ENCODE measurements around the gene RNF103.

RNF103 gene

DNA sequence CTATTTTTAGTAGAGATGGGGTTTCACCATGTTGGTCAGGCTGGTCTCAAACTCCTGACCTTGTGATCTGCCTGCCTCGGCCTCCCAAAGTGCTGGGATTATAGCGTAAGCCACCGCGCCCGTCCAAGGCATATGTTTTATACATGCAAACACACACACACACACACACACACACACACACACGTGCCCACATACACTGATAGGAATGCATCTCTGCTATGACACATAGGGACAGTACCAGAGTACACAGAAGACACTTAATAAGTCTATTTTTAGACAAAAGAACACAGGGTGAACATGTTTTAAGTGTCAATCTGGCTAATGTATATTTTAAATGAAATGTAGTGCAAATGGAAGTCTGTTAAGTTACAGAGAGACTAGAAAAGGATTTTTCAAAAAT is 10.7 kb upstream of the RNF103 start:
- no peak for DNase-seq (ENCODE audit: low read depth)
- TF ChIP-seq, protein P1, sequence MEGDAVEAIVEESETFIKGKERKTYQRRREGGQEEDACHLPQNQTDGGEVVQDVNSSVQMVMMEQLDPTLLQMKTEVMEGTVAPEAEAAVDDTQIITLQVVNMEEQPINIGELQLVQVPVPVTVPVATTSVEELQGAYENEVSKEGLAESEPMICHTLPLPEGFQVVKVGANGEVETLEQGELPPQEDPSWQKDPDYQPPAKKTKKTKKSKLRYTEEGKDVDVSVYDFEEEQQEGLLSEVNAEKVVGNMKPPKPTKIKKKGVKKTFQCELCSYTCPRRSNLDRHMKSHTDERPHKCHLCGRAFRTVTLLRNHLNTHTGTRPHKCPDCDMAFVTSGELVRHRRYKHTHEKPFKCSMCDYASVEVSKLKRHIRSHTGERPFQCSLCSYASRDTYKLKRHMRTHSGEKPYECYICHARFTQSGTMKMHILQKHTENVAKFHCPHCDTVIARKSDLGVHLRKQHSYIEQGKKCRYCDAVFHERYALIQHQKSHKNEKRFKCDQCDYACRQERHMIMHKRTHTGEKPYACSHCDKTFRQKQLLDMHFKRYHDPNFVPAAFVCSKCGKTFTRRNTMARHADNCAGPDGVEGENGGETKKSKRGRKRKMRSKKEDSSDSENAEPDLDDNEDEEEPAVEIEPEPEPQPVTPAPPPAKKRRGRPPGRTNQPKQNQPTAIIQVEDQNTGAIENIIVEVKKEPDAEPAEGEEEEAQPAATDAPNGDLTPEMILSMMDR (conservative IDR thresholded peaks at IDR 0.05; ENCODE audit: low read depth, low read length) = no peak
- H3K4me3 ChIP-seq (ENCODE audit: low read length) = no peak overlapping the region

DNA sequence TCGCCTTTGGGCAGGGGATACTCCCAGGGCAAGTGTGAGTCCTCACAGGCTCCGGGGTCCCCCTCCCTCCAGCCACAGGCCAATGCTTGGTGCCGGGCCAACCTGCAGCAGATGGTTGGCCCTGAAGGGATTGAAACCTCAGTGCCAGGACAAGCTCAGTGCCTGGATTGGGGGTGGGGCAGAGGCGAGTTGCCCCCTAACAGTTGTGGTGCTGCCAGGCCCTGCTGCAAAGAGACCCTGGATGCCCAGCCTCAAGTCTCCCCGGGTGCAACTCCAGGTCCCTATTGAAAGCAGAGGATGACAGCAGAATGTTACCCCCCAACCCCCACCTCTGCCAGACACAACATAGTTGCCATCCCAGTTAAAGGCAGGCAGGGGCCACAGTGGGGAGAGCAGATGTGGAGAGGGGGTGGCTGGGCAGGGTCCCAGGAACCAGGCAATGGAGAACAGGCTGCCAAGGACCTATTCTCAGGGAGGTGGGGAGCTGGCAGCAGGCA is 9.5 kb upstream of the RNF103 start:
- TF ChIP-seq, protein P1 (conservative IDR thresholded peaks at IDR 0.05; ENCODE audit: low read depth, low read length) = no peak
- no peak overlapping the region for H3K4me3 ChIP-seq (ENCODE audit: low read length)
- no peak for DNase-seq (ENCODE audit: low read depth)

DNA sequence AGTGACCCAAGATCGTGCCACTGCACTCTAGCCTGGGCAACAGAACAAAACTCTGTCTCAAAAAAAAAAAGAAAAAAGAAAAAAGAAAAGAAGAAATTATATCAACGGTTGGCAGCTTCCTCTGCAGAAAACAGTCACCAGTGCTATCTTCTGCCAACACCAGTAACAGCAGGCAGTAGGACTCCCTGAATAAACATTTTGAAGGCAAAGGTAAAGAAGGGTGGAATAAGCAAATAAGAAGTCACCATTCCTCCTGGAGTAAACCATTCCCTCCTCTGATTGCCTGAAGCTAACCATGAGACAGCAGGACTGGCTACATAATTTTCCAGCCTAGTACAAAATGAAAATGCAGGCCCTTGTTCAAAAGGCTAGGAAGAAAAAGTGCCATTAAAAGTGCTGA is 9.0 kb upstream of the RNF103 start:
- TF ChIP-seq, protein P1 (conservative IDR thresholded peaks at IDR 0.05; ENCODE audit: low read depth, low read length) = no peak
- no peak overlapping the region for H3K4me3 ChIP-seq (ENCODE audit: low read length)
- no peak for DNase-seq (ENCODE audit: low read depth)

DNA sequence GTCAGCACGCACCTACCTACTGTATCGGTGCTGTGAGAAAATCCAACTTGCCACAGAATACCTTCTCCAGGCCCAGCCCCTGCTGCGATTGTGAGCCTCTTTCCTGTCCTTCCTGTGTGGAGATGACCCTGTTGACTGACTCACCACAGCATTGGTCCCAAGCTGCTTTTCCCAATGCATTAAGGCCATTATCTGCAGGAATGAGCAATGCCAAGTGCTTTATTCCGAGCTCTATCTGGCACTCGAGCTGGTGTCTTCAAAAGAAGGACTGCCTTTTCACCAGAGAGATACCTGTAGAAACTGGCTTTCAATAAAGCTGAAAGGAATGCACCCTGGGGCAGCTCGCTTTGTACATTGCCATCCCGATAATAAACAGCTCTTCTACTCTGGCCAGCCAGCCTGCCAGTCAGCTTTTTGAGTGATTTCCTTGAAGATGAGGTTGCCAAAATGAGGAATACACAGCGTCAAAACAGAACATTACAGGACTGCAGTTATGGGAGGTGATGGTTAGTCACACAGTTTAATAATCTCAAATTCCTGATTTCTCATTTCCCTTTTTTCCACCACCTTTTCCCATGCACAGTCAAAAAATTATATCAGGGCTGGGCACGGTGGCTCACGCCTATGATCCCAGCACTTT is 8.3 kb upstream of the RNF103 start:
- TF ChIP-seq, protein P1 (conservative IDR thresholded peaks at IDR 0.05; ENCODE audit: low read depth, low read length) = no peak
- no peak overlapping the region for H3K4me3 ChIP-seq (ENCODE audit: low read length)

DNA sequence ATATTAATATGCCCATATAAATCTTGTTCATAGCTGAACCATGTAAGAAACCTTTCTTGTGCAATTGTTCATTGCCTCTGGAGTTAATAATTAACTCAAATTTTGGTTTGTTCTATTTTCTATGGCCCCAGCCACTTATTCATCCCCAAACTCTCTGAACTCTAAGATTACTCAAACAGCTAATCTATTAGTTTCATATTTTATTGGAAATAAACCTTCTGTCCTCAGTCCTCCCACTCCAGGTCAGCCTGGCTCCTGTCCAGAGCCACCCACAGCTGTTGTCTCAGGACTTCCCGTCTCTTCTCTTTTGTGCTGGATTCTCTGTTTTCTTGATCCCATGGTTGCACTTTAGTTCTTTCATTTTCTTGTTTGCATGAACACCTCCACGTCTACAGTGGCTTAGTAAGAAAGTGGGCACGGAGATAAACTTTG is 4.4 kb upstream of the RNF103 start:
- DNase-seq (ENCODE audit: low read depth) = no peak
- no peak overlapping the region for H3K4me3 ChIP-seq (ENCODE audit: low read length)
- TF ChIP-seq, protein P1 (conservative IDR thresholded peaks at IDR 0.05; ENCODE audit: low read depth, low read length) = no peak

More for the DNA sequence above, 8.3 kb upstream of the RNF103 start:
- no peak for DNase-seq (ENCODE audit: low read depth)

DNA sequence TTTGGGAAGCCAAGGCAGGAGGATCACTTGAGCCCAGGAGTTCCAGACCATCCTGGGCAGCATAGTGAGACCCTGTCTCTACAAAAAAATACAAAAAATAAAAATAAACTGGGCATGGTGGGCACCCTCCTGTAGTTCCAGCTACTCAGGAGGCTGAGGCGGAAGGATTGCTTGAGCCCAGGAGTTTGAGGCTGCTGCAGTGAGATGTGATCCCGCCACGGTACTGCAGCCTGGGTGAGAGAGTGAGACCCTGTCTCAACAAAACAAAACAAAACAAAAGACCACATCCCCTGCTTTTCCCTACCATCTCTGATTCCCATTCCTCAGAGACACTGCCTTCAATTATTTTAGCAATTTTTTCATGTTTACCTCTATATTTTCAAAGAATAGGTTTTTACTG is 3.9 kb upstream of the RNF103 start:
- DNase-seq (ENCODE audit: low read depth) = no peak
- H3K4me3 ChIP-seq (ENCODE audit: low read length) = no peak overlapping the region
- TF ChIP-seq, protein P1 (conservative IDR thresholded peaks at IDR 0.05; ENCODE audit: low read depth, low read length) = no peak

DNA sequence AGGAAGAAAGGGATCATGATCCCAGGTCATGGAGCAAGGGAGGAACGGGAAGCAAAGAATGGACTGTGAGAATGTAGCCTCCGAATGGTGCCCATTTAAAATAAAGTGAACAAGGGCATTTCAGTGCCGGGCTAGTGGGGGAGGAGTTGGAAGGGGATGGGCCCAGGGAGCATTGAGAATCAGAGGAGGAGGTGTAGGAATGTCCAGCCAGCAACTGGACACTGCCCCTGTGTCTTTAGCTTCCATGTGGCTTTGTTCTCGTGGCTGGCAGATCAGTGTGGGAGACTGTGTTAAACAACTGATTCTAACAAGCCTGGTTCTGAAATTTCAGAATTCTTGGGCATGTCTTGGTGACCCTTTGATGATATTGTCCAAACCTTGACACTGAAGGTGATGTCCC is 1.4 kb upstream of the RNF103 start:
- no peak overlapping the region for H3K4me3 ChIP-seq (ENCODE audit: low read length)
- TF ChIP-seq, protein P1 (conservative IDR thresholded peaks at IDR 0.05; ENCODE audit: low read depth, low read length) = no peak
- DNase-seq (ENCODE audit: low read depth) = no peak
